GM23248 (cell line): Measurements from ENCODE around the gene TKT. TPM values are rescaled to one million over a fixed set of nuclear protein-coding genes. Genes with fewer than 3 reads are reported as not detected.

ENCODE experiments used
- DNase-seq: peaks from one replicate; pipeline ENCODE4 v3.0.0-alpha.2; 2015
- H2AFZ ChIP-seq: fragments of 200-600 bp; sonication (generic); 2 replicates; pipeline ENCODE4 v1.6.1; 2016; ENCODE audit warnings: antibody characterized with exemption
- H3F3A ChIP-seq: fragments of 200-600 bp; sonication (generic); 2 replicates; pipeline ENCODE4 v1.6.1; 2016; ENCODE audit warnings: mild to moderate bottlenecking, antibody characterized with exemption, mixed run types; ENCODE audit not compliant: insufficient read depth
- H3K27ac ChIP-seq: fragments of 200-600 bp; sonication (generic); 2 replicates; pipeline ENCODE4 v1.5.1; 2016; ENCODE audit warnings: mild to moderate bottlenecking
- H3K27me3 ChIP-seq: fragments of 200-600 bp; sonication (generic); replicated peaks from 2 replicates; pipeline ENCODE4 v1.6.1; 2016; ENCODE audit warnings: mild to moderate bottlenecking; ENCODE audit not compliant: insufficient read depth
- H3K36me3 ChIP-seq: fragments of 200-600 bp; sonication (generic); 2 replicates; pipeline ENCODE4 v1.6.1; 2016; ENCODE audit warnings: low read depth, mild to moderate bottlenecking
- H3K4me1 ChIP-seq: fragments of 200-600 bp; sonication (generic); 2 replicates; pipeline ENCODE4 v1.6.1; 2016; ENCODE audit warnings: mild to moderate bottlenecking; ENCODE audit not compliant: insufficient read depth
- H3K4me2 ChIP-seq: fragments of 200-600 bp; sonication (generic); one replicate; pipeline ENCODE4 v1.6.1; 2016; ENCODE audit warnings: mild to moderate bottlenecking; ENCODE audit not compliant: unreplicated experiment
- H3K4me3 ChIP-seq: fragments of 200-600 bp; sonication (generic); 2 replicates; pipeline ENCODE4 v1.5.1; 2016; ENCODE audit warnings: mild to moderate bottlenecking
- H3K79me2 ChIP-seq: fragments of 200-600 bp; sonication (generic); 2 replicates; pipeline ENCODE4 v1.6.1; 2016; ENCODE audit warnings: mild to moderate bottlenecking; ENCODE audit not compliant: insufficient read depth
- H3K9ac ChIP-seq: fragments of 200-600 bp; sonication (generic); 2 replicates; pipeline ENCODE4 v1.6.1; 2016; ENCODE audit warnings: mild to moderate bottlenecking
- H3K9me2 ChIP-seq: fragments of 200-600 bp; sonication (generic); 2 replicates; pipeline ENCODE4 v1.6.1; 2016; ENCODE audit warnings: mixed run types, mild to moderate bottlenecking, moderate library complexity; ENCODE audit not compliant: insufficient read depth
- H3K9me3 ChIP-seq: fragments of 200-600 bp; sonication (generic); one replicate; pipeline ENCODE4 v1.6.1; 2017; ENCODE audit warnings: low read depth
- H4K20me1 ChIP-seq: fragments of 200-600 bp; sonication (generic); 2 replicates; pipeline ENCODE4 v1.6.0; 2016; ENCODE audit not compliant: insufficient read depth
- EZH2 ChIP-seq: fragments of 200-600 bp; sonication (generic); IDR thresholded peaks from 2 replicates; pipeline ENCODE4 v1.6.1; 2018; ENCODE audit warnings: antibody characterized with exemption, mild to moderate bottlenecking; ENCODE audit not compliant: insufficient read depth, poor library complexity, severe bottlenecking
- EZH2phosphoT487 ChIP-seq: fragments of 200-600 bp; sonication (generic); IDR thresholded peaks from 2 replicates; pipeline ENCODE4 v1.6.1; 2018; ENCODE audit warnings: antibody characterized with exemption, moderate library complexity, mild to moderate bottlenecking, low read depth; ENCODE audit not compliant: insufficient read depth
- WGBS, 2 experiments: methylation state at CpG; one replicate each; pipeline ENCODE4 v1.1.6; 2015 to 2017; ENCODE audit warnings: low lambda C conversion rate in 2 of 2, low coverage in 1 of 2; ENCODE audit errors: missing lambda C conversion rate in 2 of 2; 5-methylcytosine and 5-hydroxymethylcytosine counted together
- in situ Hi-C: fragments of 300-500 bp; cut with MboI; formaldehyde crosslinking; loops from 2 replicates; pipeline ENCODE4 v1.15.0; 2020
- polyA plus RNA-seq: library from polyadenylated mRNA; unstranded; fragments of >200 nt; fragmentation: Nextera tagmentation; extraction: Ambion mirVana; gene quantifications from 2 replicates; pipeline ENCODE4 v1.2.1, GENCODE V29; 2016
- total RNA-seq: library from RNA; depleted of rRNA; stranded (reverse); fragments of >200 nt; shearing (Covaris generic); gene quantifications from 2 replicates; pipeline ENCODE4 v1.2.3, GENCODE V29; 2014

The TKT gene
- total and polyA plus RNA-seq, 2 experiments from 2014 or later = 129 to 256 TPM

GRCh38 chr3:53230789-53231188 lies 25.0 kb downstream of the TKT start:
- H3K27ac ChIP-seq = no peak overlapping the region
- no peaks in the 10 kb centered on the region for H4K20me1 ChIP-seq
- peaks cover 39% of the 10 kb centered on the region for H3K79me2 ChIP-seq
- 0 out of 2 replicates have a peak, but pooled peaks cover 11% of the 10 kb centered on the region for H3F3A ChIP-seq
- no peaks in the 10 kb centered on the region for H3K9me3 ChIP-seq
- H3K9ac ChIP-seq = no peak overlapping the region
- H3K4me1 ChIP-seq = no peaks in the 10 kb centered on the region
- no peak for DNase-seq
- WGBS, 2 experiments = 89 to 95% methylated on average over 5 of the region's 5 CpGs
- no peak overlapping the region for H3K4me2 ChIP-seq
- TF ChIP-seq EZH2 (no peak), EZH2phosphoT487 (no peak)
- H3K9me2 ChIP-seq = no peaks in the 10 kb centered on the region
- H3K36me3 ChIP-seq = peaks cover 66% of the 10 kb centered on the region
- in situ Hi-C loops = no loop called here
- H3K4me3 ChIP-seq = no peak overlapping the region
- no peaks in the 10 kb centered on the region for H3K27me3 ChIP-seq
- no peak overlapping the region for H2AFZ ChIP-seq

GRCh38 chr3:53230041-53230621 lies 25.7 kb downstream of the TKT start:
- no peaks in the 10 kb centered on the region for H3K27me3 ChIP-seq
- no peak overlapping the region for H3K4me2 ChIP-seq
- no peak overlapping the region for H2AFZ ChIP-seq
- no peaks in the 10 kb centered on the region for H3K9me3 ChIP-seq
- 0 out of 2 replicates have a peak, but pooled peaks cover 11% of the 10 kb centered on the region for H3F3A ChIP-seq
- H4K20me1 ChIP-seq = no peaks in the 10 kb centered on the region
- peaks cover 33% of the 10 kb centered on the region for H3K79me2 ChIP-seq
- no peaks in the 10 kb centered on the region for H3K9me2 ChIP-seq
- H3K27ac ChIP-seq = no peak overlapping the region
- no peak for DNase-seq
- H3K9ac ChIP-seq = no peak overlapping the region
- TF ChIP-seq EZH2 (no peak), EZH2phosphoT487 (no peak)
- no peak overlapping the region for H3K4me3 ChIP-seq
- H3K4me1 ChIP-seq = no peaks in the 10 kb centered on the region
- H3K36me3 ChIP-seq = peaks cover 70% of the 10 kb centered on the region
- WGBS, 2 experiments = 93% methylated on average over 15 to 16 of the region's 16 CpGs
- in situ Hi-C loops = no loop called here

- H3F3A ChIP-seq = 0 out of 2 replicates have a peak, but pooled peaks cover 11% of the 10 kb centered on the region
- WGBS, 2 experiments = 89 to 100% methylated on average over 2 of the region's 2 CpGs
- H3K27me3 ChIP-seq = no peaks in the 10 kb centered on the region
- no peaks in the 10 kb centered on the region for H3K9me2 ChIP-seq
- H3K4me2 ChIP-seq = no peak overlapping the region
- H2AFZ ChIP-seq = no peak overlapping the region
- H4K20me1 ChIP-seq = no peaks in the 10 kb centered on the region
- H3K4me1 ChIP-seq = no peaks in the 10 kb centered on the region
- H3K9ac ChIP-seq = no peak overlapping the region
- TF ChIP-seq EZH2 (no peak), EZH2phosphoT487 (no peak)
- H3K9me3 ChIP-seq = no peaks in the 10 kb centered on the region
- no peak overlapping the region for H3K27ac ChIP-seq
- H3K4me3 ChIP-seq = no peak overlapping the region
- H3K36me3 ChIP-seq = peaks cover 73% of the 10 kb centered on the region
- no peak for DNase-seq
- peaks cover 30% of the 10 kb centered on the region for H3K79me2 ChIP-seq
- in situ Hi-C loops = no loop called here
Measured at GRCh38 chr3:53229606-53230005, 26.2 kb downstream of the TKT start.

- Histone ChIP-seq H3K4me2 (no peak overlapping the region), H3K27ac (no peak overlapping the region), H3K9me3 (no peaks in the 10 kb centered on the region), H3K4me3 (no peak overlapping the region), H3K27me3 (no peaks in the 10 kb centered on the region), H3K9me2 (no peaks in the 10 kb centered on the region), H2AFZ (no peak overlapping the region), H4K20me1 (no peaks in the 10 kb centered on the region), H3K36me3 (peaks cover 73% of the 10 kb centered on the region), H3F3A (0 out of 2 replicates have a peak, but pooled peaks cover 11% of the 10 kb centered on the region), H3K79me2 (peaks cover 26% of the 10 kb centered on the region), H3K4me1 (no peaks in the 10 kb centered on the region), H3K9ac (no peak overlapping the region)
- in situ Hi-C loops = no loop called here
- WGBS, 2 experiments = 96% methylated on average over 14 of the region's 14 CpGs
- TF ChIP-seq EZH2 (no peak), EZH2phosphoT487 (no peak)
- no peak for DNase-seq
Measured at GRCh38 chr3:53229171-53229570, 26.7 kb downstream of the TKT start.
